HepG2 (cell line): ENCODE results near the gene UNC13D. TPM values are rescaled to one million over a fixed set of nuclear protein-coding genes. Genes with fewer than 3 reads are reported as not detected.

Source experiments
- KLF15 ChIP-seq: sonication (generic); formaldehyde crosslinking; IDR thresholded peaks from 2 replicates; pipeline ENCODE4 v1.8.1; 2023; ENCODE audit warnings: borderline replicate concordance, mild to moderate bottlenecking, inconsistent platforms, missing genetic modification reagents, mixed read lengths
- MED1 ChIP-seq: sonication (generic); formaldehyde crosslinking; IDR thresholded peaks from 2 replicates; pipeline ENCODE4 v1.4.0; 2020; ENCODE audit warnings: missing genetic modification reagents
- NR2F2 ChIP-seq: IDR thresholded peaks from 2 replicates; pipeline ENCODE4 v1.6.1; 2012; ENCODE audit warnings: low read depth, inconsistent platforms, borderline replicate concordance
- NR2F6 ChIP-seq, 2 experiments: IDR thresholded peaks; 2 replicates each; pipeline ENCODE4 v1.6.1; 2016; ENCODE audit warnings: antibody characterized with exemption in 1 of 2, mild to moderate bottlenecking in 1 of 2
- SIX4 ChIP-seq: sonication (generic); formaldehyde crosslinking; IDR thresholded peaks from 2 replicates; pipeline ENCODE4 v1.4.0; 2020; ENCODE audit warnings: missing genetic modification reagents
- SRSF4 ChIP-seq: fragments of 200-400 bp; formaldehyde crosslinking; IDR thresholded peaks from one replicate; pipeline ENCODE4 v1.6.1; 2018; ENCODE audit warnings: mild to moderate bottlenecking, low read depth, low read length, moderate library complexity; ENCODE audit not compliant: poor library complexity, severe bottlenecking
- ZNF562 ChIP-seq: sonication (generic); formaldehyde crosslinking; IDR thresholded peaks from 2 replicates; pipeline ENCODE4 v1.8.0; 2022; ENCODE audit warnings: missing genetic modification reagents, borderline replicate concordance
- ZNF567 ChIP-seq: sonication (generic); formaldehyde crosslinking; IDR thresholded peaks from 2 replicates; pipeline ENCODE4 v1.8.1; 2023; ENCODE audit warnings: mild to moderate bottlenecking, missing genetic modification reagents, borderline replicate concordance
- ZNF678 ChIP-seq: sonication (generic); formaldehyde crosslinking; IDR thresholded peaks from 2 replicates; pipeline ENCODE4 v1.4.0; 2020; ENCODE audit warnings: mild to moderate bottlenecking, missing genetic modification reagents
- ZNF724P ChIP-seq: sonication (generic); formaldehyde crosslinking; IDR thresholded peaks from 2 replicates; pipeline ENCODE4 v1.8.0; 2022; ENCODE audit warnings: missing genetic modification reagents, borderline replicate concordance
- polyA plus RNA-seq, 8 experiments: library from polyadenylated mRNA; depleted of rRNA in 3 of 8; stranded (reverse) in 7 of 8; unstranded in 1 of 8; fragments of >200 nt; fragmentation: Illumina TruSeq in 4 of 8; extraction: Trizol in 4 of 8; gene quantifications; 2 replicates each; pipeline versions ENCODE4 v1.2.1 to v1.2.3, GENCODE V29; 2011 to 2016; ENCODE audit warnings: low read depth in 4 of 8, missing spikeins in 1 of 8, mixed read lengths in 1 of 8; ENCODE audit not compliant: insufficient read depth in 1 of 8
- total RNA-seq, 5 experiments: library from RNA; depleted of rRNA; stranded (reverse); fragments of >200 nt; fragmentation: Illumina TruSeq; extraction: Trizol; gene quantifications; 2 replicates each; pipeline ENCODE4 v1.2.3, GENCODE V29; 2016; ENCODE audit warnings: low read depth in 1 of 5
- TF ChIP-seq, protein P1 (sequence below): sonication (generic); formaldehyde crosslinking; IDR thresholded peaks from 2 replicates; pipeline ENCODE4 v1.8.1; 2023; ENCODE audit warnings: mild to moderate bottlenecking, inconsistent platforms, moderate library complexity, missing genetic modification reagents, borderline replicate concordance
- TF ChIP-seq, protein P2 (sequence below): sonication (generic); formaldehyde crosslinking; IDR thresholded peaks from 2 replicates; pipeline ENCODE4 v1.4.0; 2020; ENCODE audit warnings: missing genetic modification reagents
- TF ChIP-seq, protein P3 (sequence below): sonication (generic); formaldehyde crosslinking; IDR thresholded peaks from 2 replicates; pipeline ENCODE4 v1.9.0; 2021; ENCODE audit warnings: missing genetic modification reagents, borderline replicate concordance
- TF ChIP-seq, protein P4 (sequence below): sonication (generic); formaldehyde crosslinking; IDR thresholded peaks from 2 replicates; pipeline ENCODE4 v1.5.1; 2020; ENCODE audit warnings: mild to moderate bottlenecking, missing genetic modification reagents
- TF ChIP-seq, protein P5 (sequence below): sonication (generic); formaldehyde crosslinking; IDR thresholded peaks from 2 replicates; pipeline ENCODE4 v1.4.0; 2020; ENCODE audit warnings: missing genetic modification reagents, borderline replicate concordance

UNC13D gene
- total and polyA plus RNA-seq, 2 of the 13 experiments (the other 11 are each of a cell fraction or from before 2014, with no cell fraction given) = 29.7 to 42.7 TPM

DNA sequence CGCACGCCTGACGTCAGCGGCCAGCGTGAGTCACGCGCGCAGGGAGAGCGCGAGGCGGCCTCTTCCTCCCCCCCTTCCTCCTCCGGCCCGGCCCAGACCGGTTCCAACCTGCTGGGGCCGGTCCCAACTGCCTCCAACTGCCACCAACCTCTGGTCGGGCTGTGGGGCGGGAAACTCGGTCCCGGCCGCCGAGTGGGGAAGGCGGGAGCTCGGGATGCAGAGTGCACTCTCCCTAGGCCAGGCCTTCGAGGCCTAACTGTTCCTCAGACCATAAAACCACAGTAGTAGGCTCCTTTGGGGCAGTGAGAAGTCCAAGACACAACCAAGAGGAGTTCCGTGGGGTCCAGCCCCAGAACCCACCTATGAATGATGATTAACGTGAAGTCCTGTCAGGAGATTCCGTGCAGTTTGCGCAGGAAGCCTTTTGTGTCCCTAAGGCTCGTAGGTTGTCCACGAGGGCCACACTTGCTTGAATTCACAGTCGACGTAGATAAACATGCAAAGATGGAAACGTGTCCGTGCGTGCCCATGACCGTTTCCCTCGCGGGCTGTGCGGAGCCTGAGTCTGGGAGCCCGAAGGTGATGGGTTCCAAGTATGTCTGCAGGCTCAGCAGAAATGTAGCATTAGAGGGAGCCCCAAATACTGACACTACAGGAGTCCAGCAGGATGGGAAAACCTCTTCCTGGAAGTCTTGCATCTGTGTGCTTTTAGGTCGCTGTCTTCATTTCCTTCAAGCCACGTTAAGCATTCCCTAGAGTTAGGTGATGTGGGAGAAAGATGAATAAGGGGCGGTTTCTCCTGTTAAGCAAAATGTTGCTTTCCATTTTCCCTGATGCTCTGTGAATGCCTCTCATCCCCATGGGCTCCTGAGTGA, 59.0 kb downstream of the UNC13D start (continued):
- TF ChIP-seq, protein P1, sequence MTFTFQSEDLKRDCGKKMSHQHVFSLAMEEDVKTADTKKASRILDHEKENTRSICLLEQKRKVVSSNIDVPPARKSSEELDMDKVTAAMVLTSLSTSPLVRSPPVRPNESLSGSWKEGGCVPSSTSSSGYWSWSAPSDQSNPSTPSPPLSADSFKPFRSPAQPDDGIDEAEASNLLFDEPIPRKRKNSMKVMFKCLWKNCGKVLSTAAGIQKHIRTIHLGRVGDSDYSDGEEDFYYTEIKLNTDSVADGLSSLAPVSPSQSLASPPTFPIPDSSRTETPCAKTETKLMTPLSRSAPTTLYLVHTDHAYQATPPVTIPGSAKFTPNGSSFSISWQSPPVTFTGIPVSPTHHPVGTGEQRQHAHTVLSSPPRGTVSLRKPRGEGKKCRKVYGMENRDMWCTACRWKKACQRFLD (CRISPR knock-in tag) = peak; percentile 76
- TF ChIP-seq, protein P2, sequence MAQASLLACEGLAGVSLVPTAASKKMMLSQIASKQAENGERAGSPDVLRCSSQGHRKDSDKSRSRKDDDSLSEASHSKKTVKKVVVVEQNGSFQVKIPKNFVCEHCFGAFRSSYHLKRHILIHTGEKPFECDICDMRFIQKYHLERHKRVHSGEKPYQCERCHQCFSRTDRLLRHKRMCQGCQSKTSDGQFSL (CRISPR knock-in tag) = no peak
- no peak for TF ChIP-seq SRSF4
- peak; percentile 16; the same call in 1 of the 2 replicates for TF ChIP-seq MED1 (CRISPR knock-in tag)
- TF ChIP-seq NR2F2 = no peak
- TF ChIP-seq ZNF724P (CRISPR knock-in tag) = peak; percentile 87; the same call in 1 of the 2 replicates
- TF ChIP-seq SIX4 (CRISPR knock-in tag) = no peak; the same call in none of the 2 replicates
- peak; percentile 43; the same call in 1 of the 2 replicates for TF ChIP-seq ZNF678 (CRISPR knock-in tag)
- TF ChIP-seq KLF15 (CRISPR knock-in tag) = no peak
- TF ChIP-seq, protein P3, sequence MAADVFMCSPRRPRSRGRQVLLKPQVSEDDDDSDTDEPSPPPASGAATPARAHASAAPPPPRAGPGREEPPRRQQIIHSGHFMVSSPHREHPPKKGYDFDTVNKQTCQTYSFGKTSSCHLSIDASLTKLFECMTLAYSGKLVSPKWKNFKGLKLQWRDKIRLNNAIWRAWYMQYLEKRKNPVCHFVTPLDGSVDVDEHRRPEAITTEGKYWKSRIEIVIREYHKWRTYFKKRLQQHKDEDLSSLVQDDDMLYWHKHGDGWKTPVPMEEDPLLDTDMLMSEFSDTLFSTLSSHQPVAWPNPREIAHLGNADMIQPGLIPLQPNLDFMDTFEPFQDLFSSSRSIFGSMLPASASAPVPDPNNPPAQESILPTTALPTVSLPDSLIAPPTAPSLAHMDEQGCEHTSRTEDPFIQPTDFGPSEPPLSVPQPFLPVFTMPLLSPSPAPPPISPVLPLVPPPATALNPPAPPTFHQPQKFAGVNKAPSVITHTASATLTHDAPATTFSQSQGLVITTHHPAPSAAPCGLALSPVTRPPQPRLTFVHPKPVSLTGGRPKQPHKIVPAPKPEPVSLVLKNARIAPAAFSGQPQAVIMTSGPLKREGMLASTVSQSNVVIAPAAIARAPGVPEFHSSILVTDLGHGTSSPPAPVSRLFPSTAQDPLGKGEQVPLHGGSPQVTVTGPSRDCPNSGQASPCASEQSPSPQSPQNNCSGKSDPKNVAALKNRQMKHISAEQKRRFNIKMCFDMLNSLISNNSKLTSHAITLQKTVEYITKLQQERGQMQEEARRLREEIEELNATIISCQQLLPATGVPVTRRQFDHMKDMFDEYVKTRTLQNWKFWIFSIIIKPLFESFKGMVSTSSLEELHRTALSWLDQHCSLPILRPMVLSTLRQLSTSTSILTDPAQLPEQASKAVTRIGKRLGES = 0 out of 2 replicates have a peak, but pooled peaks have one; percentile 21
- no peak for TF ChIP-seq NR2F6 (IDR thresholded peaks at IDR 0.05)
- TF ChIP-seq NR2F6 (CRISPR knock-in tag; IDR thresholded peaks at IDR 0.05) = peak; percentile 27; the same call in 1 of the 2 replicates
- TF ChIP-seq, protein P4, sequence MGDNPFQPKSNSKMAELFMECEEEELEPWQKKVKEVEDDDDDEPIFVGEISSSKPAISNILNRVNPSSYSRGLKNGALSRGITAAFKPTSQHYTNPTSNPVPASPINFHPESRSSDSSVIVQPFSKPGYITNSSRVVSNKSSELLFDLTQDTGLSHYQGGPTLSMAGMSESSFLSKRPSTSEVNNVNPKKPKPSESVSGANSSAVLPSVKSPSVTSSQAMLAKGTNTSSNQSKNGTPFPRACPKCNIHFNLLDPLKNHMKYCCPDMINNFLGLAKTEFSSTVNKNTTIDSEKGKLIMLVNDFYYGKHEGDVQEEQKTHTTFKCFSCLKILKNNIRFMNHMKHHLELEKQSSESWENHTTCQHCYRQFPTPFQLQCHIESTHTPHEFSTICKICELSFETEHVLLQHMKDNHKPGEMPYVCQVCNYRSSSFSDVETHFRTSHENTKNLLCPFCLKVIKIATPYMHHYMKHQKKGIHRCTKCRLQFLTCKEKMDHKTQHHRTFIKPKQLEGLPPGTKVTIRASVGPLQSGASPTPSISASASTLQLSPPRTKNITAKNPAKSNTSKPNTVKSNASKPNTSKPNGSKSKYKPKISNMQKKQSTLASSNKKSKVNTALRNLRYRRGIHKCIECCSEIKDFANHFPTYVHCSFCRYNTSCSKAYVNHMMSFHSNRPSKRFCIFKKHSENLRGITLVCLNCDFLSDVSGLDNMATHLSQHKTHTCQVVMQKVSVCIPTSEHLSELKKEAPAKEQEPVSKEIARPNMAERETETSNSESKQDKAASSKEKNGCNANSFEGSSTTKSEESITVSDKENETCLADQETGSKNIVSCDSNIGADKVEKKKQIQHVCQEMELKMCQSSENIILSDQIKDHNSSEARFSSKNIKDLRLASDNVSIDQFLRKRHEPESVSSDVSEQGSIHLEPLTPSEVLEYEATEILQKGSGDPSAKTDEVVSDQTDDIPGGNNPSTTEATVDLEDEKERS (CRISPR knock-in tag) = peak; percentile 62; the same call in 1 of the 2 replicates
- TF ChIP-seq, protein P5, sequence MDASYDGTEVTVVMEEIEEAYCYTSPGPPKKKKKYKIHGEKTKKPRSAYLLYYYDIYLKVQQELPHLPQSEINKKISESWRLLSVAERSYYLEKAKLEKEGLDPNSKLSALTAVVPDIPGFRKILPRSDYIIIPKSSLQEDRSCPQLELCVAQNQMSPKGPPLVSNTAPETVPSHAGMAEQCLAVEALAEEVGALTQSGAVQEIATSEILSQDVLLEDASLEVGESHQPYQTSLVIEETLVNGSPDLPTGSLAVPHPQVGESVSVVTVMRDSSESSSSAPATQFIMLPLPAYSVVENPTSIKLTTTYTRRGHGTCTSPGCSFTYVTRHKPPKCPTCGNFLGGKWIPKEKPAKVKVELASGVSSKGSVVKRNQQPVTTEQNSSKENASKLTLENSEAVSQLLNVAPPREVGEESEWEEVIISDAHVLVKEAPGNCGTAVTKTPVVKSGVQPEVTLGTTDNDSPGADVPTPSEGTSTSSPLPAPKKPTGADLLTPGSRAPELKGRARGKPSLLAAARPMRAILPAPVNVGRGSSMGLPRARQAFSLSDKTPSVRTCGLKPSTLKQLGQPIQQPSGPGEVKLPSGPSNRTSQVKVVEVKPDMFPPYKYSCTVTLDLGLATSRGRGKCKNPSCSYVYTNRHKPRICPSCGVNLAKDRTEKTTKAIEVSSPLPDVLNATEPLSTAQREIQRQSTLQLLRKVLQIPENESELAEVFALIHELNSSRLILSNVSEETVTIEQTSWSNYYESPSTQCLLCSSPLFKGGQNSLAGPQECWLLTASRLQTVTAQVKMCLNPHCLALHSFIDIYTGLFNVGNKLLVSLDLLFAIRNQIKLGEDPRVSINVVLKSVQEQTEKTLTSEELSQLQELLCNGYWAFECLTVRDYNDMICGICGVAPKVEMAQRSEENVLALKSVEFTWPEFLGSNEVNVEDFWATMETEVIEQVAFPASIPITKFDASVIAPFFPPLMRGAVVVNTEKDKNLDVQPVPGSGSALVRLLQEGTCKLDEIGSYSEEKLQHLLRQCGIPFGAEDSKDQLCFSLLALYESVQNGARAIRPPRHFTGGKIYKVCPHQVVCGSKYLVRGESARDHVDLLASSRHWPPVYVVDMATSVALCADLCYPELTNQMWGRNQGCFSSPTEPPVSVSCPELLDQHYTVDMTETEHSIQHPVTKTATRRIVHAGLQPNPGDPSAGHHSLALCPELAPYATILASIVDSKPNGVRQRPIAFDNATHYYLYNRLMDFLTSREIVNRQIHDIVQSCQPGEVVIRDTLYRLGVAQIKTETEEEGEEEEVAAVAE = no peak
- no peak for TF ChIP-seq ZNF567 (CRISPR knock-in tag)
- TF ChIP-seq ZNF562 (CRISPR knock-in tag) = peak; percentile 66; the same call in 1 of the 2 replicates
